LHCN-M2 (cell line): ENCODE measurements around the gene POMGNT2. TPM values are rescaled to one million over a fixed set of nuclear protein-coding genes. Genes with fewer than 3 reads are reported as not detected.

Source experiments
- DNase-seq: peaks from one replicate; pipeline ENCODE4 v3.0.0-alpha.2; 2012; ENCODE audit warnings: low read depth
- total RNA-seq: library from RNA; depleted of rRNA; stranded (reverse); fragments of >200 nt; gene quantifications from 2 replicates; pipeline ENCODE4 v1.2.3, GENCODE V29; 2014; rRNA removed

Gene POMGNT2
- total RNA-seq, 1 experiment from 2014 or later, result 16.1 TPM

- no peak for DNase-seq
Measured at GRCh38 chr3:43043793-43044192, 62.1 kb downstream of the POMGNT2 start.

- DNase-seq, result no peak
Measured at GRCh38 chr3:43043071-43043766, 62.7 kb downstream of the POMGNT2 start.

DNA sequence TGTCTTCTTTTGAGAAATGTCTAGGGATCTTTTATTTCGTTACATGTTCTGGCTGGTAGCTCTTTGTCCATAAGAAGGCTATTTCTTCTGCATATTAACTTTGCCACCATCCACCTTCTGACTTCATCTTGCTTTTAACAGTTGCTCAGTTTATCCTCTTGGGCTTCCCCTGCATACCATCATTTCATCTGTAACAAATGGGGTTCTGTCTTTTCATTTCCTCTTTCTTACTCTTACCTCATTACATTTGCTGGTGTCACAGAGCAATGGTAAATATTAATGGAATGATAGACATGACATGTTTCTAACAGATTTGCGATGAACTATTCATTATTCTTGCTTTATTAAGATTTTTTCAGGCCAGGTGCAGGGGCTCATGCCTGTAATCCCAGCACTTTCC is 64.4 kb downstream of the POMGNT2 start:
- no peak for DNase-seq

DNA sequence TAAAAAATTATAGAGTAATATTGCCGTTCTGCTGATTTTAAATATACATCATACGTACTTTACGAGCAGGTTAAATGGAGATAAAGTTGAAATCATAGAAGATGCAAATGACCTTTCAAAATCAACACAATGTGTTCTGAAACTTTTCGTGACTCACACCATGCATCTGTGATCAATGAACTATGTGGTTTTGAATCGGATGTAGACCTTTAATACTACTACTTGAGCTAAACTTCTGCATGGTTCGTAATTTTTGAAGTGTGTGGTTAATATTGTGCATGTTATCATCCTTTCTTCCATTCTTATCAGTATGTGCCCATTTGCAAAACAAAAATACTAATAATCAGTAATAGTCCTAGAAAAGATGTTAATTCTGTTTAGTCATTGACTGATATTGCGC is 67.9 kb downstream of the POMGNT2 start:
- DNase-seq, result no peak

DNA sequence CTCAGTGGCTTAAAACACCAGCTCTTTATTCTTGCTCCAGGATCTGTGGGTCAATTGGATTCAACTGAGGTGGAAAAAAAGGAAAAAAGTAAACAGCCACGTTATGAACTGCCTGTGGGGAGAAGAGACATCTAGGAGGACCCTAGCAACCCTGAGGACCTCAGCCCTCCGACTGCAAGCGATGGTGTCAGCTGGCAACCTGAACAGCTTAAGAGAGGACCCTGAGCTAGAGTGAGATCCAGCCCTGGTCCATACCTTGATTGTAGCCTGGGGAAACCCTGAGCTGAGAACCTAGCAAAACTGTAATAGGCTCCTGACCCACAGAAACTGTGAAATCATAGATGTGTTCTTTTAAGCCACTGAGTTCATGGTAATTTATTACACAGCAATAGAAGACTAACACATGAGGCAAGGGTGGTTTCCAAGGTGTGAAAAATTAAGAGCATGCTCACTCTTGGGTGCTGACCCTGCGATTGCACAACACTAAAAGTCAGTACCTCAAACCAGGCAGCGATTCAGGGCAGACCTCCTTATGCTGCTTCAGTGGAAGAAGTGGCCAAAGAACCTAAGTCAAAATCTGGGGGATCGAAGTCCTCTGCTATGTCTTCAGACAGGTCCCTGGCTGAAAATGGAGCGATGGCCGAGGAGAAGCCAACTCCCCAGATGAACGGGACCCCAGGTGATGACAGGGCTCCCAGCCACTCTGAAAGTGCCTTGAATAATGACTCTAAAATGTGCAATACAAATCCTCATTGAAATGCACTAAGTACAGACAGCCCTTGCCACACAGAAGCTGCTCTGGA is 69.1 kb downstream of the POMGNT2 start:
- DNase-seq, result no peak

GRCh38 chr3:43035801-43036365 is 70.0 kb downstream of the POMGNT2 start:
- DNase-seq, result no peak

GRCh38 chr3:43034911-43035310 is 71.0 kb downstream of the POMGNT2 start:
- no peak for DNase-seq

- no peak for DNase-seq
Measured at GRCh38 chr3:43034200-43034599, 71.7 kb downstream of the POMGNT2 start.

GRCh38 chr3:43032646-43033628 is 72.9 kb downstream of the POMGNT2 start:
- DNase-seq, result no peak

GRCh38 chr3:43031889-43032545 is 73.9 kb downstream of the POMGNT2 start:
- no peak for DNase-seq

DNA sequence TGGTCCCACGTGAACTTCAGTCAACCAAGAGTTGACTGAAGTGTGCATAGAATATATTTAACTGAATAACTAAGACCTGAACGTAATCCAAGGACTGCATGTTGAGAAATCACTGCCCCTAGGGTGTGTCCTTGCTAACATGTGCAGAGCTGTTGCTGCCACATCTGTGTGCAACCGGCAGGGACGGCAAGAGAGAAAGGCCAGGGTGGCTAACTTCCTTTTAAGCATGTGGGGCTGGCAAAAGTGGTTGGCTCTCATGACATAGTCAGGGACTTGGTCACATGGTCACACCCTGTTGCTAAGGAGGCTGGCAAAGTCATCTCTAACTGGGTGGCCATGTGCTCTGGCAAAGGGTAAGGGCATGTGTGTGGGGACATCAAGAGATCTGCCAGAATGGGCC is 74.4 kb downstream of the POMGNT2 start:
- no peak for DNase-seq

DNA sequence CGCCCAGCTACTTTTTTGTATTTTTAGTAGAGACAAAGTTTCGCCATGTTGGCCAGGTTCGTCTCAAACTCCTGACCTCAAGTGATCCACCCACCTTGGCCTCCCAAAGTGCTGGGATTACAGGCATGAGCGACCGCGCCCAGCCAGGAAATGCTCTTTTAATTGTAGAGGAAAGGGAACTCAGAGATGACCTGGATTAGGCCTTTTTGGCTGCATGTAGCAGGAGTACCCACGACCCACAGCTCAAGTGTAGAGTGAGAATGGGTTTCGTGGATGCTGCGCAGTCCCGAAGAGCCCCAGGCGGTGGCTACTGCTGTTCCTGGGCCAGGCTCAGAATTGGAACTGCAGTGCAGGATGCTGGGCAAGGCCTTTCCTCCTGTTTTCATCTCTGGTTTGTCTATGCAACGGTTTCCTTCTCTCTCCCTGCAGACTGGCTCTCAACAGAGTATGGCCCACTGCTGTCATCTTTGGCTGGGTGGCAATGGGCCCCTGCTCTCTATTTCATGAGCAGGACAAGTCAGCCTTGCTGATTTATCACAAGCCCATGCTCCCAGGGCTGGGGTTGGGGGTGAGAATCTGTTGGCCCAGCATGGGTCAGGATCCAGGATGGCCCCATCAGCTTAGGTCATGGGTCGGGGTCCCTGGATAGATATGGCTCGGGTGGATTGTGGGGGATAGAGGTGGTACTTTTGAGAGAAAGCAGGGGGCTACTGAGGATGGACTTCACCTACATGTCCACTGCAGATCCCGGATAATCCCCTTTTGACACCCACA is 75.5 kb downstream of the POMGNT2 start:
- no peak for DNase-seq

Other genes with a start within 250 kb of the POMGNT2 start
- not detected in 2 replicates for gene CYP8B1, start 230.2 kb downstream of the POMGNT2 start, total RNA-seq
- 1.3 and 1.4 TPM in 2 replicates for gene ZNF662, start 199.9 kb downstream of the POMGNT2 start, total RNA-seq
- not detected in 2 replicates for gene GASK1A, start 126.8 kb downstream of the POMGNT2 start, total RNA-seq
- gene SNRK, start 180.5 kb upstream of the POMGNT2 start, total RNA-seq, result 10.6 and 12.5 TPM in 2 replicates